ENCODE measurements around the gene CD55. TPM values are rescaled to one million over a fixed set of nuclear protein-coding genes. Genes with fewer than 3 reads are reported as not detected.
A peak's percentile ranks its signal among the peaks of the same experiment; 100 is the strongest.

CD55 gene
- total and polyA plus RNA-seq, 2 of the 13 experiments (the other 11 are each of a cell fraction or from before 2014, with no cell fraction given), result 6.0 to 56.0 TPM

DNA sequence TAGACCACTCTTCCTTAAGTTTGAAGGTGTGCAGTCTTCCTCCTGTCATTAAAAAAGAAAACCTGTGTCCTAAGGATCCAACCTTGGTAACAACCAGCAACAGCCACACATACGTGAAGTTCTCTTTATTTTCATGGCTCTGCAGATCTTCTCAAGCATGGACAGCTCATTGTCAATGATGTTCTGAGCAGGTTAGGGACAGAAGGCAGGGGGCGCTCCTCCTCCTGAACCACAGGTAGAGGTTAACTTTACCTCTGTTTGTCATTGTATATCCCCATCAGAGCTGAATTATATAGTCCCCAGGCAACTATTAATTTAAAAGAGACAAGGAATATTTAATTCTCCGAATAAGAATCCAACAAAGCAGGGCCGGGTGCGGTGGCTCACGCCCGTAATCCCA is 80.1 kb downstream of the CD55 start:
- Histone ChIP-seq H3K27me3 (ENCODE audit: control insufficient read depth in 1 of 2, insufficient read depth in 2 of 2, low read length in 2 of 2) (no peaks in the 10 kb centered on the region), H3K36me3 (replicated peaks in 1 of 2; ENCODE audit: control insufficient read depth in 1 of 2, insufficient read depth in 2 of 2, low read length in 2 of 2) (no peaks in the 10 kb centered on the region), H2AFZ (ENCODE audit: low read length) (no peak overlapping the region), H3K4me1 (ENCODE audit: insufficient read depth, low read length) (no peaks in the 10 kb centered on the region), H3K4me3 (replicated peaks in 1 of 3; ENCODE audit: insufficient read depth in 1 of 3, low read depth in 2 of 3, low read length in 3 of 3) (no peak overlapping the region), H3K9me3 (ENCODE audit: low read length) (no peaks in the 10 kb centered on the region), H3K9ac (ENCODE audit: insufficient read depth, low read depth, low read length) (no peak overlapping the region), H3K79me2 (ENCODE audit: insufficient read depth, low read length) (no peaks in the 10 kb centered on the region), H3K4me2 (ENCODE audit: low read depth, low read length) (no peak overlapping the region), H3K27ac (ENCODE audit: extremely low read length, insufficient read depth, low read length) (no peak overlapping the region), H4K20me1 (ENCODE audit: insufficient read depth, low read length) (no peaks in the 10 kb centered on the region)
- POLR2A ChIA-PET, result no interaction called here
- no TSS peak for BruUV-seq (replicated peaks)
- in situ Hi-C loops (cut with HindIII; ENCODE audit: extremely low pct_ligation_motif_present, low pct_unique_long_range_greater_than_20kb) (no loop called here), intact Hi-C loops (cut with micrococcal nuclease; ENCODE audit: unreplicated experiment) (no loop called here)
- TF ChIP-seq REPIN1 (CRISPR knock-in tag; IDR thresholded peaks at IDR 0.05; ENCODE audit: borderline replicate concordance, low read depth) (no peak), ZFY (CRISPR knock-in tag; IDR thresholded peaks at IDR 0.05) (no peak), ZNF160 (CRISPR knock-in tag; IDR thresholded peaks at IDR 0.05) (no peak), ZZZ3 (CRISPR knock-in tag; IDR thresholded peaks at IDR 0.05; ENCODE audit: borderline replicate concordance) (no peak), GZF1 (CRISPR knock-in tag; IDR thresholded peaks at IDR 0.05) (no peak)
- TF ChIP-seq, protein P1, sequence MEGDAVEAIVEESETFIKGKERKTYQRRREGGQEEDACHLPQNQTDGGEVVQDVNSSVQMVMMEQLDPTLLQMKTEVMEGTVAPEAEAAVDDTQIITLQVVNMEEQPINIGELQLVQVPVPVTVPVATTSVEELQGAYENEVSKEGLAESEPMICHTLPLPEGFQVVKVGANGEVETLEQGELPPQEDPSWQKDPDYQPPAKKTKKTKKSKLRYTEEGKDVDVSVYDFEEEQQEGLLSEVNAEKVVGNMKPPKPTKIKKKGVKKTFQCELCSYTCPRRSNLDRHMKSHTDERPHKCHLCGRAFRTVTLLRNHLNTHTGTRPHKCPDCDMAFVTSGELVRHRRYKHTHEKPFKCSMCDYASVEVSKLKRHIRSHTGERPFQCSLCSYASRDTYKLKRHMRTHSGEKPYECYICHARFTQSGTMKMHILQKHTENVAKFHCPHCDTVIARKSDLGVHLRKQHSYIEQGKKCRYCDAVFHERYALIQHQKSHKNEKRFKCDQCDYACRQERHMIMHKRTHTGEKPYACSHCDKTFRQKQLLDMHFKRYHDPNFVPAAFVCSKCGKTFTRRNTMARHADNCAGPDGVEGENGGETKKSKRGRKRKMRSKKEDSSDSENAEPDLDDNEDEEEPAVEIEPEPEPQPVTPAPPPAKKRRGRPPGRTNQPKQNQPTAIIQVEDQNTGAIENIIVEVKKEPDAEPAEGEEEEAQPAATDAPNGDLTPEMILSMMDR (CRISPR knock-in tag; IDR thresholded peaks at IDR 0.05), result peak; percentile 21; the same call in 1 of the 2 replicates
- TF ChIP-seq, protein P2, sequence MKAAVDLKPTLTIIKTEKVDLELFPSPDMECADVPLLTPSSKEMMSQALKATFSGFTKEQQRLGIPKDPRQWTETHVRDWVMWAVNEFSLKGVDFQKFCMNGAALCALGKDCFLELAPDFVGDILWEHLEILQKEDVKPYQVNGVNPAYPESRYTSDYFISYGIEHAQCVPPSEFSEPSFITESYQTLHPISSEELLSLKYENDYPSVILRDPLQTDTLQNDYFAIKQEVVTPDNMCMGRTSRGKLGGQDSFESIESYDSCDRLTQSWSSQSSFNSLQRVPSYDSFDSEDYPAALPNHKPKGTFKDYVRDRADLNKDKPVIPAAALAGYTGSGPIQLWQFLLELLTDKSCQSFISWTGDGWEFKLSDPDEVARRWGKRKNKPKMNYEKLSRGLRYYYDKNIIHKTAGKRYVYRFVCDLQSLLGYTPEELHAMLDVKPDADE (CRISPR knock-in tag; IDR thresholded peaks at IDR 0.05), result no peak
- FAIRE-seq, result no peak
- DNase-seq (ENCODE audit: low spot score), result no peak
- 82% methylated on average over 7 of the region's 7 CpGs for WGBS (ENCODE audit: low lambda C conversion rate)
- no peak for ATAC-seq
- CTCF ChIA-PET (ENCODE audit: low intra/inter-chr PET ratio, low total read pairs), result no interaction called here
